K562 (cell line): ENCODE results near the gene CENPT.

Experiments
- BACH1 ChIP-seq: fragments of 200-800 bp; sonication (Bioruptor generic); IDR thresholded peaks from 2 replicates; pipeline ENCODE4 v1.6.1; 2016; ENCODE audit warnings: missing genetic modification characterization, missing compliant biosample characterization
- ELF4 ChIP-seq: fragments of 450-650 bp; formaldehyde crosslinking; IDR thresholded peaks from 2 replicates; pipeline ENCODE4 v1.4.0; 2022; ENCODE audit warnings: missing genetic modification characterization
- RAD21 ChIP-seq, 2 experiments: fragments of 250-450 bp in 1 of 2; fragments of 450-650 bp in 1 of 2; sonication (Bioruptor Pico) in 1 of 2; formaldehyde crosslinking in 1 of 2; IDR thresholded peaks in 1 of 2; conservative IDR thresholded peaks in 1 of 2; 2 replicates each; pipeline versions ENCODE4 v1.4.0 to v1.8.0; 2020 to 2022; ENCODE audit warnings: mild to moderate bottlenecking in 2 of 2, moderate library complexity in 1 of 2
- TF ChIP-seq, protein P1 (sequence below), 2 experiments: fragments of 250-450 bp in 1 of 2; fragments of 450-650 bp in 1 of 2; sonication (Bioruptor Pico) in 1 of 2; IDR thresholded peaks; 2 replicates each; pipeline versions ENCODE4 v1.6.1 to v1.8.0; 2016 to 2021; ENCODE audit warnings: mild to moderate bottlenecking in 2 of 2, moderate library complexity in 2 of 2, missing compliant biosample characterization in 1 of 2, missing genetic modification characterization in 1 of 2
- TF ChIP-seq, protein P2 (sequence below), 3 experiments: IDR thresholded peaks in 2 of 3; conservative IDR thresholded peaks in 1 of 3; 2 replicates each; pipeline ENCODE4 v1.5.1; 2011 to 2012; ENCODE audit warnings: low read length in 3 of 3, mild to moderate bottlenecking in 3 of 3, control low read depth in 2 of 3, improper control_type of control experiment in 1 of 3, inconsistent platforms in 1 of 3, low read depth in 1 of 3, mixed read lengths in 1 of 3, moderate library complexity in 1 of 3; ENCODE audit not compliant: insufficient read depth in 2 of 3

DNA sequence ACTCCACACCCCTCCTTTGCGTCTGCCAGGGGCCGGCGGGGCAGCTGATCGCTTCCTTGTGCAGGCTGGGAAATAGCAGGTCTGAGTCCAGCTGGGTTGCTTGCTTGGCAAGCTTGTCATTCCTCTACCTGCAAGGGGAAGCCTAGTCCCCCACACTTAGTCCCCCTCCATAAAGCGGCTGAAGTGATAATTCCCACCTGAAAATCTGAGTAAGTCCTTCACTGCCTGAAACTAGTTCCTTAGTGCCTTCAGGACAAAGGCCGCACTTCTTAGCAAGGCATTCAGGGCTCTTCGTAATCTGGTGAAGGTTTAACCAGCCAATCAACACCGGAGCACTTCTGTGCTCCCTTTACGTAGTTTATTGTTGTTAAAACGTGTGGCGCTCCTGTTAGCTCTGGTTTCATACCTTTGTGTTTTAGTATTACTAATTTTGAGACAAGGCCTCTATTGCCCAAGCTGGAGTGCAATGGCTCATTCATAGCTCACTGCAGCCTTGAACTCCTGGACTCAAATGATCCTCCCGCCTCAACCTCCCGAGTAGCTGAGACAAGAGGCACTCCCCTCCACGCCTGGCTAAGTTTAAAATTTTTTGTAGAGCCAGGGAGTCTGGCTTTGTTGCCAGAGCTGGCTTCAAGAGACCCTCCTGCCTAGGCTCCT lies 46.4 kb upstream of the CENPT start:
- no peak for TF ChIP-seq ELF4 (CRISPR knock-in tag)
- TF ChIP-seq, protein P1, sequence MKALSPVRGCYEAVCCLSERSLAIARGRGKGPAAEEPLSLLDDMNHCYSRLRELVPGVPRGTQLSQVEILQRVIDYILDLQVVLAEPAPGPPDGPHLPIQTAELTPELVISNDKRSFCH (CRISPR knock-in tag; IDR thresholded peaks at IDR 0.05): no peak
- TF ChIP-seq, protein P1 (tag; IDR thresholded peaks at IDR 0.05): no peak
- TF ChIP-seq, protein P2, sequence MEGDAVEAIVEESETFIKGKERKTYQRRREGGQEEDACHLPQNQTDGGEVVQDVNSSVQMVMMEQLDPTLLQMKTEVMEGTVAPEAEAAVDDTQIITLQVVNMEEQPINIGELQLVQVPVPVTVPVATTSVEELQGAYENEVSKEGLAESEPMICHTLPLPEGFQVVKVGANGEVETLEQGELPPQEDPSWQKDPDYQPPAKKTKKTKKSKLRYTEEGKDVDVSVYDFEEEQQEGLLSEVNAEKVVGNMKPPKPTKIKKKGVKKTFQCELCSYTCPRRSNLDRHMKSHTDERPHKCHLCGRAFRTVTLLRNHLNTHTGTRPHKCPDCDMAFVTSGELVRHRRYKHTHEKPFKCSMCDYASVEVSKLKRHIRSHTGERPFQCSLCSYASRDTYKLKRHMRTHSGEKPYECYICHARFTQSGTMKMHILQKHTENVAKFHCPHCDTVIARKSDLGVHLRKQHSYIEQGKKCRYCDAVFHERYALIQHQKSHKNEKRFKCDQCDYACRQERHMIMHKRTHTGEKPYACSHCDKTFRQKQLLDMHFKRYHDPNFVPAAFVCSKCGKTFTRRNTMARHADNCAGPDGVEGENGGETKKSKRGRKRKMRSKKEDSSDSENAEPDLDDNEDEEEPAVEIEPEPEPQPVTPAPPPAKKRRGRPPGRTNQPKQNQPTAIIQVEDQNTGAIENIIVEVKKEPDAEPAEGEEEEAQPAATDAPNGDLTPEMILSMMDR (IDR thresholded peaks at IDR 0.05 in 2 of 3, conservative IDR thresholded peaks at IDR 0.05 in 1 of 3; ENCODE audit: insufficient read depth in 2 of 3, low read depth in 1 of 3, low read length in 3 of 3): no peak
- TF ChIP-seq RAD21 (CRISPR knock-in tag; conservative IDR thresholded peaks at IDR 0.05 in 1 of 2, IDR thresholded peaks at IDR 0.05 in 1 of 2): no peak
- TF ChIP-seq BACH1: no peak; the same call in 1 of the 2 replicates
